Gastrocnemius medialis (tissue), 4 donors: Measurements from ENCODE around the gene SLC2A5. TPM values are rescaled to one million over a fixed set of nuclear protein-coding genes. Genes with fewer than 3 reads are reported as not detected.

ENCODE experiments used
- ATAC-seq, 2 donors: fragments of 150-250 bp; one replicate each; pipeline ENCODE4 v1.9.1; 2016
- DNase-seq, 2 donors: peaks; one replicate each; pipeline ENCODE4 v3.0.0-alpha.2; 2019
- H3K27ac ChIP-seq, 4 donors: fragments of 200-600 bp; sonication (generic); 1 replicate in 1 of 4; 2 replicates in 3 of 4; pipeline ENCODE4 v1.5.1; 2016 to 2018; ENCODE audit warnings: mild to moderate bottlenecking in 2 of 4, moderate library complexity in 1 of 4
- H3K27me3 ChIP-seq, 3 donors: fragments of 200-600 bp; sonication (generic) in 2 of 3; 1 replicate in 1 of 3; 2 replicates in 2 of 3; pipeline versions ENCODE4 v1.5.1 to v1.6.0; 2016 to 2019; ENCODE audit warnings: mild to moderate bottlenecking in 1 of 3, moderate library complexity in 1 of 3
- H3K36me3 ChIP-seq, 2 donors: fragments of 200-600 bp; sonication (generic) in 1 of 2; one replicate each; pipeline ENCODE4 v1.5.1; 2017 to 2018
- H3K4me1 ChIP-seq, 2 donors: fragments of 200-600 bp; sonication (generic) in 1 of 2; one replicate each; pipeline ENCODE4 v1.5.1; 2016 to 2017; ENCODE audit warnings: mild to moderate bottlenecking in 2 of 2
- H3K4me3 ChIP-seq, 4 donors: fragments of 200-600 bp; sonication (generic) in 3 of 4; 1 replicate in 1 of 4; 2 replicates in 3 of 4; pipeline ENCODE4 v1.5.1; 2016 to 2019; ENCODE audit warnings: mild to moderate bottlenecking in 2 of 4
- H3K9me3 ChIP-seq, 3 donors: fragments of 200-600 bp; sonication (generic) in 2 of 3; 1 replicate in 1 of 3; 2 replicates in 2 of 3; pipeline ENCODE4 v1.5.1; 2016 to 2019
- POLR2A ChIP-seq, 2 donors: fragments of 450-650 bp; IDR thresholded peaks; one replicate each; pipeline ENCODE4 v1.6.1; 2017; ENCODE audit warnings: antibody characterized with exemption in 2 of 2, mild to moderate bottlenecking in 2 of 2, moderate library complexity in 2 of 2
- in situ Hi-C, 4 donors: fragments of 200-750 bp; cut with MboI; loops; one replicate each; pipeline versions ENCODE4 v1.15.0 to v1.8.0; 2017; ENCODE audit warnings: low sequenced_read_pairs in 4 of 4
- intact Hi-C: fragments of 100-400 bp; cut with DNase I; formaldehyde crosslinking; loops from one replicate; pipeline ENCODE4 v1.15.1; 2023; ENCODE audit warnings: low total_unique reads
- total RNA-seq, 4 donors: library from RNA; depleted of rRNA; stranded (reverse); fragments of >200 nt; gene quantifications; one replicate each; pipeline versions ENCODE4 v1.1.0 to v1.2.3, GENCODE V29; 2016
- TF ChIP-seq, protein P1 (sequence below), 5 experiments: fragments of 450-650 bp in 3 of 5; fragments of 200-600 bp in 2 of 5; sonication (generic) in 2 of 5; IDR thresholded peaks in 4 of 5; conservative IDR thresholded peaks in 1 of 5; 1 replicate in 4 of 5; 2 replicates in 1 of 5; pipeline ENCODE4 v1.5.1; 2016 to 2019; ENCODE audit warnings: antibody characterized with exemption in 5 of 5, mild to moderate bottlenecking in 3 of 5, moderate library complexity in 3 of 5

Gene SLC2A5
- total RNA-seq, 4 donors from 2014 or later: 11.2 to 34.5 (median 22.8) TPM

GRCh38 chr1:9075022-9075421 is 5.6 kb upstream of the SLC2A5 start:
- in situ Hi-C loops (no loop called here), intact Hi-C loops (no loop called here)
- Histone ChIP-seq H3K4me3 (no peak overlapping the region), H3K9me3 (no peaks in the 10 kb centered on the region), H3K27ac (no peak overlapping the region), H3K27me3 (no peaks in the 10 kb centered on the region), H3K36me3 (no peaks in the 10 kb centered on the region), H3K4me1 (peaks cover 10 to 12% of the 10 kb centered on the region in 2 donors)
- TF ChIP-seq, protein P1, sequence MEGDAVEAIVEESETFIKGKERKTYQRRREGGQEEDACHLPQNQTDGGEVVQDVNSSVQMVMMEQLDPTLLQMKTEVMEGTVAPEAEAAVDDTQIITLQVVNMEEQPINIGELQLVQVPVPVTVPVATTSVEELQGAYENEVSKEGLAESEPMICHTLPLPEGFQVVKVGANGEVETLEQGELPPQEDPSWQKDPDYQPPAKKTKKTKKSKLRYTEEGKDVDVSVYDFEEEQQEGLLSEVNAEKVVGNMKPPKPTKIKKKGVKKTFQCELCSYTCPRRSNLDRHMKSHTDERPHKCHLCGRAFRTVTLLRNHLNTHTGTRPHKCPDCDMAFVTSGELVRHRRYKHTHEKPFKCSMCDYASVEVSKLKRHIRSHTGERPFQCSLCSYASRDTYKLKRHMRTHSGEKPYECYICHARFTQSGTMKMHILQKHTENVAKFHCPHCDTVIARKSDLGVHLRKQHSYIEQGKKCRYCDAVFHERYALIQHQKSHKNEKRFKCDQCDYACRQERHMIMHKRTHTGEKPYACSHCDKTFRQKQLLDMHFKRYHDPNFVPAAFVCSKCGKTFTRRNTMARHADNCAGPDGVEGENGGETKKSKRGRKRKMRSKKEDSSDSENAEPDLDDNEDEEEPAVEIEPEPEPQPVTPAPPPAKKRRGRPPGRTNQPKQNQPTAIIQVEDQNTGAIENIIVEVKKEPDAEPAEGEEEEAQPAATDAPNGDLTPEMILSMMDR (IDR thresholded peaks at IDR 0.05 in 4 of 5, conservative IDR thresholded peaks at IDR 0.05 in 1 of 5): no peak
- TF ChIP-seq POLR2A (IDR thresholded peaks at IDR 0.05): no peak
- ATAC-seq (no peak), DNase-seq (no peak)

GRCh38 chr1:9073143-9073542 is 3.7 kb upstream of the SLC2A5 start:
- peaks cover 21 to 25% of the 10 kb centered on the region in 2 donors for H3K4me1 ChIP-seq
- intact Hi-C loops (no loop called here), in situ Hi-C loops (no loop called here)
- H3K4me3 ChIP-seq: no peak overlapping the region
- DNase-seq: no peak
- H3K36me3 ChIP-seq: no peaks in the 10 kb centered on the region
- no peak for ATAC-seq
- no peak overlapping the region for H3K27ac ChIP-seq
- no peaks in the 10 kb centered on the region for H3K27me3 ChIP-seq
- TF ChIP-seq POLR2A (IDR thresholded peaks at IDR 0.05): no peak
- TF ChIP-seq, protein P1 (IDR thresholded peaks at IDR 0.05 in 4 of 5, conservative IDR thresholded peaks at IDR 0.05 in 1 of 5): no peak
- no peaks in the 10 kb centered on the region for H3K9me3 ChIP-seq

DNA sequence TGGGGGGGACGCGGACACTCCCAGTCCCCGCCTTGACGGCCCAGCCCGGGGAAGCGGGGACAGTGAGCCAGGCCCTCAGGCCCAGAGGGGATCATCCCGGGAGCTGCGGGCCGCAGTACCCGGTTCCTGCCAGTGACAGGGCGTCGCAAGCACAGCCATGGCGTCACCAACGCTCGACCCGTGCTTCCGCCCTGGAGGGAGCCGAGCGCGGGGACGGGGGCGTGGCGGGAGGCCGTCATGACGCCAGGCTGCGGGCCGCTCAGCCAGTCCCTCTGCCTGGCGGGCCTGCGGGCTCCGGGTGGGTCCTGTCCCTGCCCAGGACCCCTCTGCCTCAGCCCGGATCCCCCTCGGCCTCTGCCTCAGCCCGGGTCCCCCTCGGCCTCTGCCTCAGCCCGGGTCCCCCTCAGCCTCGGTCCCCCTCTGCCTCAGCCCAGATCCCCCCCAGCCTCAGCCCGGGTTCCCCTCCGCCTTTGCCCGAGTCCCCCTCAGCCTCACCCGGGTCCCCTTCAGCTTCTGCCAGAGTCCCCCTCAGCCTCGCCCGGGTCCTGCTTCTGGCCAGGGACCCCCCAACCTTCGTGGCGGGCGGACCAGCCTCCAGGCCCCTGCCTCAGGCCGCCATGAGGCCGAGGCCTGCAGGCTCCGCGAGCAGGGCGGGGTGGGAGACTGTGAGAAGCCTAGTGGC is 2.3 kb upstream of the SLC2A5 start:
- ATAC-seq (no peak), DNase-seq (no peak)
- Histone ChIP-seq H3K27me3 (no peaks in the 10 kb centered on the region), H3K4me3 (no peak overlapping the region), H3K4me1 (peaks cover 34 to 35% of the 10 kb centered on the region in 2 donors), H3K27ac (peak overlapping the region in 1 of 4 donors; percentile 98), H3K36me3 (no peaks in the 10 kb centered on the region), H3K9me3 (no peaks in the 10 kb centered on the region)
- no peak for TF ChIP-seq POLR2A (IDR thresholded peaks at IDR 0.05)
- in situ Hi-C loops (no loop called here), intact Hi-C loops (no loop called here)

DNA sequence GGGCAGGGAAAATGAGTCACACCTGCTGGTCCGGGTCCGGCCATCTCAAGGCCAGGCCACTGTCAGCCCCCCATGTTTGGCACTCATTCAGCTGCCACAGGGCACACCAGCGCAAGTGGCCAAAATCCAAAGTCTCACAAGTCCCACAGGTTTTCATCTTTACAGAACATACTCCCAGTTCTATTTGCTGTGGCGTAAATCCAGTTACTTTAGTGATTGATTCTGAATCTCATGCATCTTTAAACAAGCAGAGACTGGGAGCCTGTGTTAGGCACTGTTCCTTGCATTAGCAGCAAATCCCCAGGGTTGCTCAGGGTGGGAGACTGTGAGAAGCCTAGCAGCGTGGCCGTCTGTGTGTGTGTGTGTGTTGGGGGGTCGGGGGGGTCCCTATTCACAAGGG is 1.1 kb upstream of the SLC2A5 start:
- TF ChIP-seq, protein P1 (IDR thresholded peaks at IDR 0.05 in 4 of 5, conservative IDR thresholded peaks at IDR 0.05 in 1 of 5): no peak
- no peak for TF ChIP-seq POLR2A (IDR thresholded peaks at IDR 0.05)
- peaks cover 44 to 46% of the 10 kb centered on the region in 2 donors for H3K4me1 ChIP-seq

GRCh38 chr1:9068981-9069325 is 482 bp downstream of the SLC2A5 start:
- intact Hi-C loops: loop anchor here (5.0 to 10.0 kb wide), 6 partner anchors 163 to 1054 kb away; partner anchors contain the start of genes ENO1 and H6PD
- in situ Hi-C loops: no loop called here
- Histone ChIP-seq H3K4me3 (peak overlapping the region; percentile 26 to 56 (median 32)), H3K27me3 (no peaks in the 10 kb centered on the region), H3K36me3 (no peaks in the 10 kb centered on the region), H3K4me1 (peaks cover 59 to 60% of the 10 kb centered on the region in 2 donors), H3K27ac (peak overlapping the region; percentile 86 to 98 (median 92)), H3K9me3 (no peaks in the 10 kb centered on the region)
- TF ChIP-seq, protein P1 (IDR thresholded peaks at IDR 0.05 in 4 of 5, conservative IDR thresholded peaks at IDR 0.05 in 1 of 5): no peak
- no peak for TF ChIP-seq POLR2A (IDR thresholded peaks at IDR 0.05)
- no peak for DNase-seq
- ATAC-seq: peak in 1 of 2 donors; percentile 24

More for the DNA sequence above, 1.1 kb upstream of the SLC2A5 start:
- ATAC-seq: no peak
- in situ Hi-C loops (no loop called here), intact Hi-C loops (no loop called here)
- DNase-seq: no peak
- peak overlapping the region; percentile 86 to 98 (median 92) for H3K27ac ChIP-seq
- no peaks in the 10 kb centered on the region for H3K27me3 ChIP-seq
- H3K4me3 ChIP-seq: no peak overlapping the region
- no peaks in the 10 kb centered on the region for H3K9me3 ChIP-seq
- H3K36me3 ChIP-seq: no peaks in the 10 kb centered on the region
